GM13977 (cell line): ENCODE data around the gene CH25H.

Source experiments
- DNase-seq: peaks from one replicate; pipeline ENCODE4 v3.0.0; 2012; ENCODE audit warnings: low spot score
- CTCF ChIP-seq: IDR thresholded peaks from 2 replicates; pipeline ENCODE4 v1.5.1; 2012; ENCODE audit warnings: mild to moderate bottlenecking, control low read depth; ENCODE audit not compliant: insufficient read depth; ENCODE audit errors: extremely low read depth, missing control alignments
- in situ Hi-C: fragments of 300-500 bp; cut with MboI; formaldehyde crosslinking; loops from one replicate; pipeline ENCODE4 v1.12.0; 2022; ENCODE audit warnings: low sequenced_read_pairs, low pct_unique_long_range_greater_than_20kb, mixed read lengths, inconsistent platforms; ENCODE audit not compliant: unreplicated experiment

The CH25H gene

GRCh38 chr10:89219513-89220218 is 12.5 kb upstream of the CH25H start:
- DNase-seq, result no peak
- no peak for TF ChIP-seq CTCF
- in situ Hi-C loops, result loop anchor here (10.0 kb wide), 2 partner anchors 185 to 385 kb away; no protein-coding TSS in a partner anchor

- in situ Hi-C loops, result loop anchor here (10.0 kb wide), 2 partner anchors 183 to 383 kb away; no protein-coding TSS in a partner anchor
- DNase-seq, result peak; percentile 40
- peak; percentile 66 for TF ChIP-seq CTCF
These were observed 10.2 kb upstream of the CH25H start for GRCh38 chr10:89217057-89217990.

- in situ Hi-C loops, result loop anchor here (10.0 kb wide), 2 partner anchors 181 to 381 kb away; no protein-coding TSS in a partner anchor
- TF ChIP-seq CTCF, result no peak
- no peak for DNase-seq
These were observed 8.9 kb upstream of the CH25H start for GRCh38 chr10:89216056-89216455.

GRCh38 chr10:89215511-89215910 is 8.4 kb upstream of the CH25H start:
- no peak for TF ChIP-seq CTCF
- in situ Hi-C loops, result loop anchor here (10.0 kb wide), 2 partner anchors 181 to 381 kb away; no protein-coding TSS in a partner anchor
- DNase-seq, result no peak

GRCh38 chr10:89214566-89215165 is 7.5 kb upstream of the CH25H start:
- TF ChIP-seq CTCF, result no peak
- in situ Hi-C loops, result loop anchor here (5.0 to 10.0 kb wide), 3 partner anchors 180 to 380 kb away; no protein-coding TSS in a partner anchor

More at GRCh38 chr10:89214566-89215165, 7.5 kb upstream of the CH25H start:
- DNase-seq, result no peak
